ENCODE measurements around the gene CDNF. TPM values are rescaled to one million over a fixed set of nuclear protein-coding genes. Genes with fewer than 3 reads are reported as not detected.
"Not testable (repeated sequence)": the region's sequence is repeated elsewhere in the genome, so short reads cannot be mapped to it uniquely, and the experiment has no call there.

Gene CDNF
- total RNA-seq, 1 experiment from 2014 or later = 2.3 TPM

GRCh38 chr10:14873090-14873760 is 35.4 kb upstream of the CDNF start:
- peaks cover 12% of the 10 kb centered on the region for H3K4me1 Mint-ChIP-seq (ENCODE audit: low read depth, unreplicated experiment)
- peaks cover 29% of the 10 kb centered on the region for H3K36me3 Mint-ChIP-seq (ENCODE audit: insufficient read depth, unreplicated experiment)
- no peaks in the 10 kb centered on the region for H3K27me3 Mint-ChIP-seq (ENCODE audit: unreplicated experiment)
- CTCF ChIA-PET = no interaction called here
- DNase-seq = no peak
- no peaks in the 10 kb centered on the region for H3K9me3 Mint-ChIP-seq (ENCODE audit: low read depth, unreplicated experiment)
- intact Hi-C loops (cut with micrococcal nuclease; ENCODE audit: unreplicated experiment) = no loop called here
- BruUV-seq (replicated peaks) = no TSS peak
- no peak for TF ChIP-seq CTCF (IDR thresholded peaks at IDR 0.05; ENCODE audit: unreplicated experiment)
- H3K27ac Mint-ChIP-seq (ENCODE audit: unreplicated experiment) = no peak overlapping the region
- no peak overlapping the region for H3K4me3 Mint-ChIP-seq (ENCODE audit: low read depth, unreplicated experiment)

- H3K9me3 Mint-ChIP-seq (ENCODE audit: low read depth, unreplicated experiment); CTCF ChIA-PET; H3K4me3 Mint-ChIP-seq (ENCODE audit: low read depth, unreplicated experiment); DNase-seq; H3K27me3 Mint-ChIP-seq (ENCODE audit: unreplicated experiment); H3K27ac Mint-ChIP-seq (ENCODE audit: unreplicated experiment); intact Hi-C loops (cut with micrococcal nuclease; ENCODE audit: unreplicated experiment); BruUV-seq (replicated peaks): not testable (repeated sequence)
- Mint-ChIP-seq H3K36me3 (ENCODE audit: insufficient read depth, unreplicated experiment) (peaks cover 19% of the 10 kb centered on the region), H3K4me1 (ENCODE audit: low read depth, unreplicated experiment) (peaks cover 13% of the 10 kb centered on the region)
These were observed 27.0 kb upstream of the CDNF start for GRCh38 chr10:14864871-14865270.

GRCh38 chr10:14864466-14864865 is 26.6 kb upstream of the CDNF start:
- Mint-ChIP-seq H3K36me3 (ENCODE audit: insufficient read depth, unreplicated experiment) (peaks cover 15% of the 10 kb centered on the region), H3K4me1 (ENCODE audit: low read depth, unreplicated experiment) (peaks cover 14% of the 10 kb centered on the region)
- H3K27ac Mint-ChIP-seq (ENCODE audit: unreplicated experiment); DNase-seq; H3K27me3 Mint-ChIP-seq (ENCODE audit: unreplicated experiment); intact Hi-C loops (cut with micrococcal nuclease; ENCODE audit: unreplicated experiment); BruUV-seq (replicated peaks); H3K9me3 Mint-ChIP-seq (ENCODE audit: low read depth, unreplicated experiment); H3K4me3 Mint-ChIP-seq (ENCODE audit: low read depth, unreplicated experiment): not testable (repeated sequence)
- CTCF ChIA-PET = interaction anchor here (0.7 kb wide), 1 partner anchor 276 kb away, joined by 13 read pairs; no protein-coding TSS in a partner anchor

- H3K4me3 Mint-ChIP-seq (ENCODE audit: low read depth, unreplicated experiment) = no peak overlapping the region
- peaks cover 7% of the 10 kb centered on the region for H3K36me3 Mint-ChIP-seq (ENCODE audit: insufficient read depth, unreplicated experiment)
- no peaks in the 10 kb centered on the region for H3K9me3 Mint-ChIP-seq (ENCODE audit: low read depth, unreplicated experiment)
- BruUV-seq (replicated peaks) = no TSS peak
- H3K27ac Mint-ChIP-seq (ENCODE audit: unreplicated experiment) = peak overlapping the region; percentile 31
- intact Hi-C loops (cut with micrococcal nuclease; ENCODE audit: unreplicated experiment) = no loop called here
- no peak for TF ChIP-seq CTCF (IDR thresholded peaks at IDR 0.05; ENCODE audit: unreplicated experiment)
- DNase-seq = no peak
- H3K27me3 Mint-ChIP-seq (ENCODE audit: unreplicated experiment) = no peaks in the 10 kb centered on the region
- H3K4me1 Mint-ChIP-seq (ENCODE audit: low read depth, unreplicated experiment) = peaks cover 14% of the 10 kb centered on the region
- CTCF ChIA-PET = interaction anchor here (0.6 kb wide), 1 partner anchor 24 kb away, joined by 3 read pairs; no protein-coding TSS in a partner anchor
These were observed 23.0 kb upstream of the CDNF start for GRCh38 chr10:14860791-14861190.

- CTCF ChIA-PET = no interaction called here
- H3K36me3 Mint-ChIP-seq (ENCODE audit: insufficient read depth, unreplicated experiment) = peaks cover 7% of the 10 kb centered on the region
- H3K4me1 Mint-ChIP-seq (ENCODE audit: low read depth, unreplicated experiment) = peaks cover 14% of the 10 kb centered on the region
- no peak for DNase-seq
- H3K9me3 Mint-ChIP-seq (ENCODE audit: low read depth, unreplicated experiment) = no peaks in the 10 kb centered on the region
- intact Hi-C loops (cut with micrococcal nuclease; ENCODE audit: unreplicated experiment) = no loop called here
- peak overlapping the region; percentile 31 for H3K27ac Mint-ChIP-seq (ENCODE audit: unreplicated experiment)
- BruUV-seq (replicated peaks) = no TSS peak
- H3K4me3 Mint-ChIP-seq (ENCODE audit: low read depth, unreplicated experiment) = no peak overlapping the region
- H3K27me3 Mint-ChIP-seq (ENCODE audit: unreplicated experiment) = no peaks in the 10 kb centered on the region
- TF ChIP-seq CTCF (IDR thresholded peaks at IDR 0.05; ENCODE audit: unreplicated experiment) = no peak
These were observed 21.9 kb upstream of the CDNF start for GRCh38 chr10:14859775-14860174.
